Keratinocyte (primary cell): ENCODE results near the gene KCNK10. TPM values are rescaled to one million over a fixed set of nuclear protein-coding genes. Genes with fewer than 3 reads are reported as not detected.

Experiments
- DNase-seq: peaks from one replicate; pipeline ENCODE4 v3.0.0-alpha.2; 2011; ENCODE audit warnings: low read depth, missing footprints, low spot score
- FAIRE-seq: peaks from 2 replicates; lab custom pipeline; 2011; peaks lifted over from hg19 to GRCh38; lab: Jason Lieb, UNC
- H2AFZ ChIP-seq: 2 replicates; pipeline ENCODE4 v1.6.0; 2012; ENCODE audit warnings: low read length, control low read depth, inconsistent platforms; ENCODE audit not compliant: control insufficient read depth
- H3K27ac ChIP-seq: 2 replicates; pipeline ENCODE4 v1.5.1; 2011; ENCODE audit warnings: low read length; ENCODE audit not compliant: control insufficient read depth, insufficient read depth
- H3K27me3 ChIP-seq: 3 replicates; pipeline ENCODE4 v1.6.0; 2011; ENCODE audit warnings: low read length; ENCODE audit not compliant: control insufficient read depth, insufficient read depth; ENCODE audit errors: extremely low read depth
- H3K36me3 ChIP-seq, 2 experiments: 2 replicates in 1 of 2; 3 replicates in 1 of 2; pipeline ENCODE4 v1.5.1; 2011; ENCODE audit warnings: low read length in 2 of 2, mild to moderate bottlenecking in 1 of 2; ENCODE audit not compliant: control insufficient read depth in 2 of 2, insufficient read depth in 2 of 2; ENCODE audit errors: extremely low read depth in 1 of 2
- H3K4me1 ChIP-seq: 3 replicates; pipeline ENCODE4 v1.5.1; 2011; ENCODE audit warnings: low read length; ENCODE audit not compliant: control insufficient read depth, insufficient read depth; ENCODE audit errors: extremely low read depth
- H3K4me2 ChIP-seq: 3 replicates; pipeline ENCODE4 v1.6.0; 2011; ENCODE audit warnings: low read depth, low read length; ENCODE audit not compliant: control insufficient read depth, insufficient read depth; ENCODE audit errors: extremely low read depth
- H3K4me3 ChIP-seq, 3 experiments: fragments of 200-600 bp in 1 of 3; sonication (generic) in 1 of 3; 2 replicates in 2 of 3; 3 replicates in 1 of 3; pipeline ENCODE4 v1.5.1; 2011 to 2016; ENCODE audit warnings: low read length in 3 of 3, mild to moderate bottlenecking in 3 of 3, control low read depth in 2 of 3, inconsistent platforms in 1 of 3, low read depth in 1 of 3, mixed read lengths in 1 of 3, mixed run types in 1 of 3, moderate library complexity in 1 of 3; ENCODE audit not compliant: control insufficient read depth in 2 of 3, insufficient read depth in 2 of 3; ENCODE audit errors: extremely low read depth in 1 of 3
- H3K79me2 ChIP-seq: 2 replicates; pipeline ENCODE4 v1.6.0; 2012; ENCODE audit warnings: low read length; ENCODE audit not compliant: control insufficient read depth, insufficient read depth
- H3K9ac ChIP-seq: 3 replicates; pipeline ENCODE4 v1.6.0; 2011; ENCODE audit warnings: low read length; ENCODE audit not compliant: control insufficient read depth, insufficient read depth; ENCODE audit errors: extremely low read depth
- H3K9me1 ChIP-seq: 3 replicates; pipeline ENCODE4 v1.6.0; 2011; ENCODE audit warnings: low read length; ENCODE audit not compliant: control insufficient read depth, insufficient read depth; ENCODE audit errors: extremely low read depth
- H3K9me3 ChIP-seq: 2 replicates; pipeline ENCODE4 v1.5.1; 2012; ENCODE audit warnings: low read depth, low read length; ENCODE audit not compliant: control insufficient read depth
- H4K20me1 ChIP-seq: 3 replicates; pipeline ENCODE4 v1.6.0; 2011; ENCODE audit warnings: low read length; ENCODE audit not compliant: control insufficient read depth, insufficient read depth; ENCODE audit errors: extremely low read depth
- CTCF ChIP-seq, 3 experiments: IDR thresholded peaks in 1 of 3; conservative IDR thresholded peaks in 1 of 3; optimal IDR thresholded peaks in 1 of 3; 2 replicates in 2 of 3; 3 replicates in 1 of 3; pipeline versions ENCODE3 to v1.5.1; 2011; ENCODE audit warnings: low read length in 3 of 3, mild to moderate bottlenecking in 3 of 3, moderate library complexity in 2 of 3, control low read depth in 1 of 3, inconsistent platforms in 1 of 3; ENCODE audit not compliant: insufficient read depth in 2 of 3; ENCODE audit errors: extremely low read depth in 1 of 3
- EZH2 ChIP-seq: IDR thresholded peaks from one replicate; pipeline ENCODE4 v1.6.1; 2012; ENCODE audit warnings: inconsistent platforms, mild to moderate bottlenecking, low read length, moderate library complexity
- dilution Hi-C: fragments of 300-500 bp; cut with MboI; formaldehyde crosslinking; loops from one replicate; pipeline ENCODE4 v1.7.0; 2020; ENCODE audit warnings: low sequenced_read_pairs; ENCODE audit not compliant: extremely low pct_ligation_motif_present
- polyA plus RNA-seq, 5 experiments: library from polyadenylated mRNA; depleted of rRNA in 3 of 5; stranded (reverse) in 3 of 5; stranded (forward) in 1 of 5; unstranded in 1 of 5; fragments of >200 nt; gene quantifications; 1 replicate in 1 of 5; 2 replicates in 3 of 5; 3 replicates in 1 of 5; pipeline versions ENCODE4 v1.2.1 to v1.2.3, GENCODE V29; 2011 to 2012; ENCODE audit warnings: missing spikeins in 2 of 5, low read depth in 1 of 5, low replicate concordance in 1 of 5

KCNK10 gene
- polyA plus RNA-seq, 1 donor (not counting 4 experiments of a cell fraction or from before 2014, with no cell fraction given) = 0.79 TPM

- TF ChIP-seq CTCF (optimal IDR thresholded peaks at IDR 0.05 in 1 of 3, IDR thresholded peaks at IDR 0.05 in 1 of 3, conservative IDR thresholded peaks at IDR 0.05 in 1 of 3; ENCODE audit: extremely low read depth in 1 of 3, insufficient read depth in 2 of 3, low read length in 3 of 3) = no peak
- no peak for TF ChIP-seq EZH2
- H3K4me2 ChIP-seq = no peak overlapping the region
- no peaks in the 10 kb centered on the region for H3K4me1 ChIP-seq
- DNase-seq = no peak
- H3K36me3 ChIP-seq = no peaks in the 10 kb centered on the region
- H2AFZ ChIP-seq = no peak overlapping the region
- dilution Hi-C loops = no loop called here
- no peaks in the 10 kb centered on the region for H3K9me1 ChIP-seq
- no peaks in the 10 kb centered on the region for H3K9me3 ChIP-seq
- H3K27me3 ChIP-seq = no peaks in the 10 kb centered on the region
- no peak overlapping the region for H3K27ac ChIP-seq
- no peak for FAIRE-seq
- no peak overlapping the region for H3K4me3 ChIP-seq
- no peaks in the 10 kb centered on the region for H4K20me1 ChIP-seq
- H3K9ac ChIP-seq = no peak overlapping the region
- H3K79me2 ChIP-seq = no peaks in the 10 kb centered on the region
Measured at GRCh38 chr14:88352698-88353097, 29.6 kb upstream of the KCNK10 start.

- no peak for TF ChIP-seq EZH2
- TF ChIP-seq CTCF (optimal IDR thresholded peaks at IDR 0.05 in 1 of 3, IDR thresholded peaks at IDR 0.05 in 1 of 3, conservative IDR thresholded peaks at IDR 0.05 in 1 of 3; ENCODE audit: extremely low read depth in 1 of 3, insufficient read depth in 2 of 3, low read length in 3 of 3) = no peak
- H3K27me3 ChIP-seq = no peaks in the 10 kb centered on the region
- H3K9ac ChIP-seq = no peak overlapping the region
- no peak overlapping the region for H3K4me2 ChIP-seq
- H3K79me2 ChIP-seq = no peaks in the 10 kb centered on the region
- H3K4me1 ChIP-seq = no peaks in the 10 kb centered on the region
- dilution Hi-C loops = no loop called here
- no peaks in the 10 kb centered on the region for H3K36me3 ChIP-seq
- FAIRE-seq = no peak
- H3K9me3 ChIP-seq = no peaks in the 10 kb centered on the region
- H2AFZ ChIP-seq = no peak overlapping the region
- no peaks in the 10 kb centered on the region for H4K20me1 ChIP-seq
- DNase-seq = no peak
- H3K4me3 ChIP-seq = no peak overlapping the region
- no peak overlapping the region for H3K27ac ChIP-seq
- no peaks in the 10 kb centered on the region for H3K9me1 ChIP-seq
Measured at GRCh38 chr14:88351966-88352691, 29.1 kb upstream of the KCNK10 start.
